Left lung (tissue), 10 donors: Measurements from ENCODE around the gene CACNA2D3. TPM values are rescaled to one million over a fixed set of nuclear protein-coding genes. Genes with fewer than 3 reads are reported as not detected.

Experiments
- ATAC-seq: fragments of 200-7000 bp; cut with Tn5 transposase; one replicate; pipeline ENCODE4 v1.9.1; 2020; ENCODE audit warnings: moderate library complexity
- DNase-seq, 4 donors: peaks; one replicate each; pipeline ENCODE4 v3.0.0-alpha.2; 2013 to 2020
- H3K27ac ChIP-seq, 2 donors: fragments of 200-600 bp; sonication (generic) in 1 of 2; one replicate each; pipeline versions ENCODE4 v1.5.0 to v1.8.0; 2020 to 2021
- H3K27me3 ChIP-seq, 2 donors: fragments of 200-600 bp; sonication (generic) in 1 of 2; one replicate each; pipeline versions ENCODE4 v1.5.0 to v1.8.0; 2020 to 2021
- H3K36me3 ChIP-seq, 2 donors: fragments of 200-600 bp; sonication (generic) in 1 of 2; one replicate each; pipeline versions ENCODE4 v1.5.0 to v1.8.0; 2020 to 2021
- H3K4me1 ChIP-seq, 2 donors: fragments of 200-600 bp; one replicate each; pipeline ENCODE4 v1.8.0; 2021
- H3K4me3 ChIP-seq, 2 donors: fragments of 200-600 bp; sonication (generic) in 1 of 2; one replicate each; pipeline versions ENCODE4 v1.5.0 to v1.8.0; 2020 to 2021; ENCODE audit warnings: mild to moderate bottlenecking in 1 of 2
- H3K9me3 ChIP-seq, 2 donors: fragments of 200-600 bp; sonication (generic) in 1 of 2; one replicate each; pipeline versions ENCODE4 v1.5.0 to v1.8.0; 2020 to 2021
- CTCF ChIP-seq, 2 donors: fragments of 200-600 bp; sonication (generic) in 1 of 2; IDR thresholded peaks; one replicate each; pipeline versions ENCODE4 v1.5.0 to v1.8.0; 2021; ENCODE audit warnings: antibody characterized with exemption in 2 of 2
- intact Hi-C, 2 donors: fragments of 100-400 bp; cut with DNase I; formaldehyde crosslinking; loops; one replicate each; pipeline versions ENCODE4 v1.11.2 to v1.14.2; 2022
- polyA plus RNA-seq, 6 donors: library from polyadenylated mRNA; unstranded; fragments of 120-200 nt; gene quantifications; one replicate each; pipeline ENCODE4 v1.2.1, GENCODE V29; 2013; ENCODE audit not compliant: insufficient read length in 6 of 6
- total RNA-seq, 2 donors: library from RNA; stranded (reverse); fragmentation: NEBNext Ultra II Directional; extraction: Animal tissue kit (Norgen Biotek cat#: 25700); gene quantifications; one replicate each; pipeline ENCODE4 v1.2.1, GENCODE V29; 2021
- donor health status: DM: no; HTN: yes; CAD: no.
- donor health status: DM: no; HTN: no; CAD: no.

Gene CACNA2D3
- total and polyA plus RNA-seq, 8 donors = 1.1 to 2.7 (median 1.5) TPM

GRCh38 chr3:54918516-54918915, 796.2 kb downstream of the CACNA2D3 start:
- intact Hi-C loops = no loop called here
- no peak for DNase-seq
- no peak for TF ChIP-seq CTCF (IDR thresholded peaks at IDR 0.05)
- no peaks in the 10 kb centered on the region for H3K4me1 ChIP-seq
- no peak overlapping the region for H3K27ac ChIP-seq
- no peak for ATAC-seq
- H3K36me3 ChIP-seq = no peaks in the 10 kb centered on the region
- no peak overlapping the region for H3K4me3 ChIP-seq
- H3K9me3 ChIP-seq = no peaks in the 10 kb centered on the region
- H3K27me3 ChIP-seq = no peaks in the 10 kb centered on the region

GRCh38 chr3:54928046-54928770, 805.9 kb downstream of the CACNA2D3 start, which contains the start of gene LRTM1:
TSS of gene LRTM1 (minus strand) at chr3:54928059. CDS start at chr3:54927911, 148 bp downstream.
- intact Hi-C loops = no loop called here
- H3K4me1 ChIP-seq = no peaks in the 10 kb centered on the region
- TF ChIP-seq CTCF (IDR thresholded peaks at IDR 0.05) = no peak
- ATAC-seq (no peak), DNase-seq (no peak)
- no peaks in the 10 kb centered on the region for H3K36me3 ChIP-seq
- no peaks in the 10 kb centered on the region for H3K9me3 ChIP-seq
- H3K4me3 ChIP-seq = no peak within 1 kb of the TSS
- no peak within 1 kb of the TSS for H3K27ac ChIP-seq
- no peaks in the 10 kb centered on the region for H3K27me3 ChIP-seq

- H3K36me3 ChIP-seq = no peaks in the 10 kb centered on the region
- TF ChIP-seq CTCF (IDR thresholded peaks at IDR 0.05) = no peak
- H3K27ac ChIP-seq = no peak overlapping the region
- DNase-seq (no peak), ATAC-seq (no peak)
- H3K27me3 ChIP-seq = no peaks in the 10 kb centered on the region
- H3K9me3 ChIP-seq = no peaks in the 10 kb centered on the region
- H3K4me3 ChIP-seq = no peak overlapping the region
- H3K4me1 ChIP-seq = no peaks in the 10 kb centered on the region
- intact Hi-C loops = no loop called here
Observed at GRCh38 chr3:54931182-54931581, 808.8 kb downstream of the CACNA2D3 start.

- H3K4me3 ChIP-seq = no peak overlapping the region
- H3K27ac ChIP-seq = no peak overlapping the region
- DNase-seq (no peak), ATAC-seq (no peak)
- H3K9me3 ChIP-seq = no peaks in the 10 kb centered on the region
- intact Hi-C loops = no loop called here
- H3K4me1 ChIP-seq = no peaks in the 10 kb centered on the region
- H3K27me3 ChIP-seq = no peaks in the 10 kb centered on the region
- H3K36me3 ChIP-seq = no peaks in the 10 kb centered on the region
- TF ChIP-seq CTCF (IDR thresholded peaks at IDR 0.05) = no peak
Observed at GRCh38 chr3:54932606-54933005, 810.3 kb downstream of the CACNA2D3 start.

GRCh38 chr3:54935869-54936268, 813.5 kb downstream of the CACNA2D3 start:
- intact Hi-C loops = no loop called here
- ATAC-seq = no peak
- no peaks in the 10 kb centered on the region for H3K9me3 ChIP-seq
- DNase-seq = no peak
- H3K27me3 ChIP-seq = no peaks in the 10 kb centered on the region
- H3K36me3 ChIP-seq = no peaks in the 10 kb centered on the region
- H3K27ac ChIP-seq = no peak overlapping the region
- no peaks in the 10 kb centered on the region for H3K4me1 ChIP-seq
- TF ChIP-seq CTCF (IDR thresholded peaks at IDR 0.05) = no peak
- H3K4me3 ChIP-seq = no peak overlapping the region
